Neural cell (in vitro differentiated cells): ENCODE measurements around the gene L3MBTL4.

Source experiments
- EP300 ChIP-seq: fragments of 450-650 bp; conservative IDR thresholded peaks from 2 replicates; pipeline ENCODE4 v1.6.1; 2014; ENCODE audit warnings: antibody characterized with exemption, mild to moderate bottlenecking, moderate library complexity; ENCODE audit not compliant: poor library complexity, severe bottlenecking
- EZH2 ChIP-seq: fragments of 200-600, 300-800 bp; shearing (Covaris generic), sonication (generic); IDR thresholded peaks from 2 replicates; pipeline ENCODE4 v1.6.1; 2014; ENCODE audit warnings: antibody characterized with exemption, low read length, borderline replicate concordance, mild to moderate bottlenecking; ENCODE audit not compliant: insufficient read depth, poor library complexity, severe bottlenecking
- MXI1 ChIP-seq: fragments of 450-650 bp; conservative IDR thresholded peaks from 2 replicates; pipeline ENCODE4 v1.6.1; 2014; ENCODE audit warnings: antibody characterized with exemption, mild to moderate bottlenecking; ENCODE audit not compliant: poor library complexity, severe bottlenecking
- POLR2AphosphoS5 ChIP-seq: IDR thresholded peaks from 2 replicates; pipeline ENCODE4 v1.6.1; 2012
- RAD21 ChIP-seq: fragments of 450-650 bp; conservative IDR thresholded peaks from 2 replicates; pipeline ENCODE4 v1.6.1; 2014; ENCODE audit warnings: antibody characterized with exemption, mild to moderate bottlenecking, moderate library complexity
- SMC3 ChIP-seq: fragments of 450-650 bp; conservative IDR thresholded peaks from 2 replicates; pipeline ENCODE4 v1.6.1; 2014; ENCODE audit warnings: antibody characterized with exemption, mild to moderate bottlenecking, moderate library complexity; ENCODE audit not compliant: poor library complexity
- TAF1 ChIP-seq: IDR thresholded peaks from 2 replicates; pipeline ENCODE4 v1.6.1; 2012; ENCODE audit warnings: low read depth
- TF ChIP-seq, protein P1 (sequence below): fragments of 450-650 bp; IDR thresholded peaks from 2 replicates; pipeline ENCODE4 v1.5.1; 2014; ENCODE audit warnings: antibody characterized with exemption, mild to moderate bottlenecking, moderate library complexity; ENCODE audit not compliant: poor library complexity, severe bottlenecking
- TF ChIP-seq, protein P2 (sequence below): IDR thresholded peaks from 2 replicates; pipeline ENCODE4 v1.6.1; 2012; ENCODE audit warnings: borderline replicate concordance

DNA sequence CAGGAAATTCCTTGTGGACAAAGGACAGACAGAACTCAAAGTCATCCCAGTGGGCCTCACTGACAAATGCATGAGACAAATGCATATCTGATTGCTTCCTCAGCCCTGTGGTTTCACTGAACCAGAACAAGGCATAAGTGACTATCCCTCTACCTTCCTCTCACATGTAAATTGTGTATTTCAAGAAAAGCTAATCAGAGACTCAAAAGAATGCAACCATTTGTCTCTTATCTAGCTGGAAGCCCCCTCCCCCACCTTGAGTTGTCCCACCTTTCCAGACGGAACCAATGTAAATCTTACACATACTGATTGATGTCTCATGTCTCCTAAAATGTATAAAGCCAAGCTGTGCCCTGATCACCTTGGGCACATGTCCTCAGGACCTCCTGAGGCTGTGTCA is 417.4 kb downstream of the L3MBTL4 start:
- TF ChIP-seq, protein P1, sequence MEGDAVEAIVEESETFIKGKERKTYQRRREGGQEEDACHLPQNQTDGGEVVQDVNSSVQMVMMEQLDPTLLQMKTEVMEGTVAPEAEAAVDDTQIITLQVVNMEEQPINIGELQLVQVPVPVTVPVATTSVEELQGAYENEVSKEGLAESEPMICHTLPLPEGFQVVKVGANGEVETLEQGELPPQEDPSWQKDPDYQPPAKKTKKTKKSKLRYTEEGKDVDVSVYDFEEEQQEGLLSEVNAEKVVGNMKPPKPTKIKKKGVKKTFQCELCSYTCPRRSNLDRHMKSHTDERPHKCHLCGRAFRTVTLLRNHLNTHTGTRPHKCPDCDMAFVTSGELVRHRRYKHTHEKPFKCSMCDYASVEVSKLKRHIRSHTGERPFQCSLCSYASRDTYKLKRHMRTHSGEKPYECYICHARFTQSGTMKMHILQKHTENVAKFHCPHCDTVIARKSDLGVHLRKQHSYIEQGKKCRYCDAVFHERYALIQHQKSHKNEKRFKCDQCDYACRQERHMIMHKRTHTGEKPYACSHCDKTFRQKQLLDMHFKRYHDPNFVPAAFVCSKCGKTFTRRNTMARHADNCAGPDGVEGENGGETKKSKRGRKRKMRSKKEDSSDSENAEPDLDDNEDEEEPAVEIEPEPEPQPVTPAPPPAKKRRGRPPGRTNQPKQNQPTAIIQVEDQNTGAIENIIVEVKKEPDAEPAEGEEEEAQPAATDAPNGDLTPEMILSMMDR = no peak
- TF ChIP-seq EP300 (no peak), SMC3 (no peak), POLR2AphosphoS5 (no peak), RAD21 (no peak), EZH2 (no peak), TAF1 (no peak), MXI1 (no peak)
- TF ChIP-seq, protein P2, sequence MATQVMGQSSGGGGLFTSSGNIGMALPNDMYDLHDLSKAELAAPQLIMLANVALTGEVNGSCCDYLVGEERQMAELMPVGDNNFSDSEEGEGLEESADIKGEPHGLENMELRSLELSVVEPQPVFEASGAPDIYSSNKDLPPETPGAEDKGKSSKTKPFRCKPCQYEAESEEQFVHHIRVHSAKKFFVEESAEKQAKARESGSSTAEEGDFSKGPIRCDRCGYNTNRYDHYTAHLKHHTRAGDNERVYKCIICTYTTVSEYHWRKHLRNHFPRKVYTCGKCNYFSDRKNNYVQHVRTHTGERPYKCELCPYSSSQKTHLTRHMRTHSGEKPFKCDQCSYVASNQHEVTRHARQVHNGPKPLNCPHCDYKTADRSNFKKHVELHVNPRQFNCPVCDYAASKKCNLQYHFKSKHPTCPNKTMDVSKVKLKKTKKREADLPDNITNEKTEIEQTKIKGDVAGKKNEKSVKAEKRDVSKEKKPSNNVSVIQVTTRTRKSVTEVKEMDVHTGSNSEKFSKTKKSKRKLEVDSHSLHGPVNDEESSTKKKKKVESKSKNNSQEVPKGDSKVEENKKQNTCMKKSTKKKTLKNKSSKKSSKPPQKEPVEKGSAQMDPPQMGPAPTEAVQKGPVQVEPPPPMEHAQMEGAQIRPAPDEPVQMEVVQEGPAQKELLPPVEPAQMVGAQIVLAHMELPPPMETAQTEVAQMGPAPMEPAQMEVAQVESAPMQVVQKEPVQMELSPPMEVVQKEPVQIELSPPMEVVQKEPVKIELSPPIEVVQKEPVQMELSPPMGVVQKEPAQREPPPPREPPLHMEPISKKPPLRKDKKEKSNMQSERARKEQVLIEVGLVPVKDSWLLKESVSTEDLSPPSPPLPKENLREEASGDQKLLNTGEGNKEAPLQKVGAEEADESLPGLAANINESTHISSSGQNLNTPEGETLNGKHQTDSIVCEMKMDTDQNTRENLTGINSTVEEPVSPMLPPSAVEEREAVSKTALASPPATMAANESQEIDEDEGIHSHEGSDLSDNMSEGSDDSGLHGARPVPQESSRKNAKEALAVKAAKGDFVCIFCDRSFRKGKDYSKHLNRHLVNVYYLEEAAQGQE = no peak
